Inferior parietal cortex (tissue), 1 donor: ENCODE data around the gene PCDH1.

ENCODE experiments used
- DNase-seq: peaks from one replicate; pipeline ENCODE4 v3.0.0-alpha.2; 2016; ENCODE audit errors: extremely low spot score

PCDH1 gene

DNA sequence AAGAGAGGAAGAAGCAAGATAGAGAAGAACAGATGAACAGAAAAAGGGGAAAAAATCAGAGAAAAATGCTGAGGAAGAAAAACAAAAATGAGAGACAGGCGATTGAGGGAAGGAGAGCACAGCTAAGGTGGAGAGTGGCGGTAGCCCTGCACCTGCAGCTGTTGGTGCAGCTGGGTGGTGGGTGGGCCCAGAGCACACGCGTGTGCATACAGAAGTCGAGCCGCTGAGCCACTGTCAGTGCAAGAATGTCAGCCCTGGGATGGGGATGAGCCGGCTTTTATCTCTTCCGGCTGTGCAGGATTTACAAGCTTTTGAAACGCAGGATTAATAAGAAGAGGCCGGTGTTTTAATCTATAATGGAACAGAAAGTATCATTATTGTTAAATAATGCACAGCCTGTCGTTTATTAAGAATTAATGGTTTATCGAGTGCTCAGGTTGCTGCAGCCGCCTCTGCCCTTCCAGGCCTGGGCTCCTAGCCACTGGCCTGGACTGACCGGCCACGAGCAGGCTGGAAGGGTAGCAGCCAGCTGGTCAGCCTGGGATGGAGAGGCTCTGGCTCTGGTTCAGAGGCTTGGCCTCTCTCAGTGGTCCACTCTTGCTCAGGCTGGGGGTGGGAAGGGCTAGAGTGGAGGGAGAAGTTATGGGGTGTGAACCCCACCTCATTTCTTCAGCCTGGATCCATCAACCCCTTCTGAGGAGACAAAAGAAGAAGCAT is 68.7 kb downstream of the PCDH1 start:
- DNase-seq, result no peak

GRCh38 chr5:141808857-141809256 is 69.4 kb downstream of the PCDH1 start:
- DNase-seq, result no peak

DNA sequence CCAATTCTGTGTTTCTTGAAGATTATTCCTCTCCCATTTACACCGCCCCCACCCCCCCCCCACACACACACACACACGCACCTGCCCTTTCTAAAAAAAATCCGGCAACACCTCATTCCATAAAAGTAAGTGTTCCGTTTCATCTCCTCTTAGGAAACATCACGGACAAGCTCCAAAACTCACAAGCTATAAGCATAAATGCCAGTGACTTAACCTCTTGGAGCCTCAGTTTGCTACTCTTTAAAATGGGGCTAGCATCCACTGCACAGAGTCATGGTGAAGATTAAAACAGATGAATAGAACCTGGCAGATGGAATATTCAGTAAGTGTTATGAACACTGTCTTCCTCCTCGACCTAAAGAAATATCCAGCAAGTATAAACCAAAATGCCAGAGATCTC is 70.5 kb downstream of the PCDH1 start:
- no peak for DNase-seq

DNA sequence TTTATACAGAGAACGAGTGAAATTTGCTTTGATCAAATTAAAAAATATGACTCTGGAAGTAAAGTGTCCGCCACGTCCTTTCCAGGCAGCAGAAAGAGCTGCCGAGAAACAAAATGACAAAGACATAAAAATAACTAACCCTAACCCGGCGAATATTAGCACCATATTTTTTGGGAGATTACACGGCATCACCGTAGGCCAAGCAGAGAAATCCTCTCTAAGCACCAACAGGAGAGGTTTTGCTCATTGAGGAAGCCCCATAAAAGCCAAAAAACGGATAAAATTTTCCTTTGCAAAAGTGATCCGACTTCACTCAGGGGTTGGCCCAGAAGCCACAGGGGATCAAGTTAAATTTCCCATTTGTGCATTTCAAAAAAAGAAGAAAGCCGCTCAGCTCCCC is 70.9 kb downstream of the PCDH1 start:
- no peak for DNase-seq

DNA sequence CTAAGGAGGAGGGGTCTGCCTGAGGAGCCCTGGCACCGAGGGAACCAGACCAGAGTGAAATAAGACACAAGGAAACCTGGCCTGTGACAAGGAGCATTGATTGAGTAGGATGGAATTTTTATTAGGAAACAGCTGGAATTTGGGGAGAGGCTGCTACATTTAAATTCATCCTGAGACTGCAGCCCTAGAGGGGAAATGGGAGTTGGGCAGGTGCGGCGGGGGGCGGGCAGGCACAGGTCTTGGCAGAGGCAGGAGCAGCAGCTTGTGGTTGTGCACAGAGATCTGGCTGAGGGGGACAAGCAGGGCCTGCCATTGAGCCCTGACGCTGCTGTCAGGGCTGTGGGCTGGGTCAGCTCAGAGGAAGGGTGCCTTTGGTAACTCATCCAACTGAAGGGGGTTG is 71.6 kb downstream of the PCDH1 start:
- DNase-seq, result no peak

DNA sequence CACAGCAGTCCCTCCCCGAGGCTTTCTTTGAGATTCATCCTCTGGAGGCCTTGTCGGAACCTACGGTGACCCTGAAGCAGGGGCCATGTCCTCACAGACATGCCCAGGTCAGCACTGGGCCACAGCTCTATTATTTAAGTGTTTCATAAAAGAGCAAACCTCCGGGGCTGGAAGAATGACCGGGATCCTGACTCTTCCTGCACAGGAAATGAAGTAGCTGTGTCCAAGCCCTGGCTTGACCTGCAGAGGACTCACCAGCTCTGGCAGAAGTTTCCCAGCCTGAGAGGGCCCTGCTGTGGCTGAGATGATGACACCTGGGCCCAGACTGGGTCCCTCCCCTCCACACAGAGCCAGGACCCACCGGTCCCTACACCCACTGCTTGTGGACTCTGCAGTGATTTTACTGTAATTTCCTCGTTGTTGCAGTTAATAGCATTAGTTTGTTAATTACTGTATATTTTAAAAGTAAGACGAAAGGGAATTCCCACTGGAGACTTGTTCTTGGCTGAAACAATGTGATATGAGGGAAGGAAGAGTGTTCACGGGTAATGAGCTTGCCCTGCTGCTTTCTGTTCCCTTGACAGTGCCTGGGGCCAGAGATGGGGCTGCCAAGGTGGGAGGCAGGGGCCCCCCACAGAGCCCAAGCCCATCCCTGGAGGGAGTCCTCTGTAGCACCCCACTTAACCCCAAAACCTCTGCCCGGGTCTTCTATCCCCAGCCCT is 72.2 kb downstream of the PCDH1 start:
- DNase-seq, result no peak

- DNase-seq, result no peak
Observed at GRCh38 chr5:141804475-141804874, 73.7 kb downstream of the PCDH1 start.
